ENCODE measurements around the gene RPS3. TPM values are rescaled to one million over a fixed set of nuclear protein-coding genes. Genes with fewer than 3 reads are reported as not detected.

RPS3 gene
- 506 TPM for total RNA-seq

GRCh38 chr11:75399344-75400145 is at the start of gene RPS3:
RPS3 (plus strand) TSS chr11:75399518; CDS start chr11:75399548, 30 bp downstream.

GRCh38 chr11:75351541-75351790 is 47.9 kb upstream of the RPS3 start, which contains the start of gene ARRB1:
ARRB1 (minus strand) TSS chr11:75351661; CDS start chr11:75351607, 54 bp downstream.

DNA sequence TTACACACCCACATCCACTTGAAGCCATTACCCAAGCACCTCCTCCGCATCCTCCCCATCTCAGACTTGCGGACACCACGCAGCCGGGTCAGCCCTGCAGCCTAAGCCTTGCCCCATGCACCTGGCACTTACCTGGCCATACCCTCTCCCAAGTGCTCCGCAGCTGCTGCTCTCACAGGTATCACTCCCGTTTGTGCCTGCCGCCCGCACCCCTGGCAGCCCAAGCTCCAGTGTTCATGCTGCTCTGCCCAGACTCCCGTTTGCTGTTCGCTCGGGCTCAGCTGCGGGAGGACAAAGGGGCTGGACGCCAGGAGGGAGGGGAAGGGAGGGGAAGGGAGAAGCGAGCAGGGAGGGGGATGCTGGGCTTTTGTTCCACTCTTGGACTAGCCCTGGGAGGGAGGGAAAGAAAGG is 33.6 kb downstream of the RPS3 start, which contains the start of gene KLHL35:
TSS of gene KLHL35 (minus strand) at position 293 of the 411 bp plus-strand sequence. CDS start 2,574 bp downstream, outside the sequence.

Other genes with a start within 250 kb of the RPS3 start
- 9.3 TPM for gene SLCO2B1, start 248.4 kb upstream of the RPS3 start, total RNA-seq
- not detected for gene TPBGL, start 158.7 kb upstream of the RPS3 start, total RNA-seq
- 39.4 TPM for gene ARRB1, start 47.9 kb upstream of the RPS3 start, total RNA-seq
- 16.1 TPM for gene KLHL35, start 33.7 kb downstream of the RPS3 start, total RNA-seq
- gene GDPD5, start 126.4 kb downstream of the RPS3 start, total RNA-seq: 65.8 TPM
- gene SERPINH1, start 162.7 kb downstream of the RPS3 start, total RNA-seq: 479 TPM